GM20000 (cell line): Measurements from ENCODE around the gene RIPK4.

Experiments
- DNase-seq: peaks from one replicate; pipeline ENCODE4 v3.0.0; 2012; ENCODE audit warnings: low spot score
- TF ChIP-seq, protein P1 (sequence below): IDR thresholded peaks from 2 replicates; pipeline ENCODE4 v1.5.1; 2012; ENCODE audit warnings: mild to moderate bottlenecking, control low read depth; ENCODE audit errors: extremely low read depth, missing control alignments

Gene RIPK4

GRCh38 chr21:41752231-41752681 lies 14.6 kb downstream of the RIPK4 start:
- DNase-seq: no peak
- TF ChIP-seq, protein P1, sequence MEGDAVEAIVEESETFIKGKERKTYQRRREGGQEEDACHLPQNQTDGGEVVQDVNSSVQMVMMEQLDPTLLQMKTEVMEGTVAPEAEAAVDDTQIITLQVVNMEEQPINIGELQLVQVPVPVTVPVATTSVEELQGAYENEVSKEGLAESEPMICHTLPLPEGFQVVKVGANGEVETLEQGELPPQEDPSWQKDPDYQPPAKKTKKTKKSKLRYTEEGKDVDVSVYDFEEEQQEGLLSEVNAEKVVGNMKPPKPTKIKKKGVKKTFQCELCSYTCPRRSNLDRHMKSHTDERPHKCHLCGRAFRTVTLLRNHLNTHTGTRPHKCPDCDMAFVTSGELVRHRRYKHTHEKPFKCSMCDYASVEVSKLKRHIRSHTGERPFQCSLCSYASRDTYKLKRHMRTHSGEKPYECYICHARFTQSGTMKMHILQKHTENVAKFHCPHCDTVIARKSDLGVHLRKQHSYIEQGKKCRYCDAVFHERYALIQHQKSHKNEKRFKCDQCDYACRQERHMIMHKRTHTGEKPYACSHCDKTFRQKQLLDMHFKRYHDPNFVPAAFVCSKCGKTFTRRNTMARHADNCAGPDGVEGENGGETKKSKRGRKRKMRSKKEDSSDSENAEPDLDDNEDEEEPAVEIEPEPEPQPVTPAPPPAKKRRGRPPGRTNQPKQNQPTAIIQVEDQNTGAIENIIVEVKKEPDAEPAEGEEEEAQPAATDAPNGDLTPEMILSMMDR: no peak

GRCh38 chr21:41751611-41752011 lies 15.2 kb downstream of the RIPK4 start:
- TF ChIP-seq, protein P1: no peak

DNA sequence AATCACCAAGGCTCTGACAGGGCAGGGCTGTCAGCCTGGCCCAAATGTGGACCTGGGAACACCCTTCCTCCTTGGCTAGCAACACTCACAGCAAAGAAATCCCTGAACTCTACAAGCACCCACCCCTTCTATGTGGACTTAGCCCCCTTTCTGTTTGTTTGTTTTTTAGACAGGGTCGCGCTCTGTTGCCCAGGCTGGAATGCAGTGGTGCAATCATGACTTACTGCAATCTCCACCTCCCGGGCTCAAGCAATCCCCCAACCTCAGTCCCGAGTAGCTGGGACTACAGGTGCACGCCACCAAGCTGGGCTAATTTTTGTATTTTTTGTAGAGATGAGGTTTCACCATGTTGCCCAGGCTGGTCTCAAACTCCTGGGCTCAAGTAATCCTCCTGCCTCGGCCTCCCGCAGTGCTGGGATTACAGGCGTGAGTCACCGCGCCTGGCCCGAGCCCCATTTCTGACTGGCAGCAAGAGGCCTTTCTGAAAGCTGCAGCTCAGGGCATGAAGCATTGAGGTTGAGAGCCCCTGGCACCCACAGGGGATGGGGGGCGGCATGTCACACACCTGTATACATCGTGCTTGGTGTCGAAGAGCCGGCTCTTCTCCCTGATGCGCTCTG lies 16.2 kb downstream of the RIPK4 start:
- no peak for DNase-seq
- TF ChIP-seq, protein P1: no peak

More at GRCh38 chr21:41751611-41752011, 15.2 kb downstream of the RIPK4 start:
- DNase-seq: no peak

GRCh38 chr21:41750051-41750450 lies 16.8 kb downstream of the RIPK4 start:
- DNase-seq: no peak
- TF ChIP-seq, protein P1: no peak

DNA sequence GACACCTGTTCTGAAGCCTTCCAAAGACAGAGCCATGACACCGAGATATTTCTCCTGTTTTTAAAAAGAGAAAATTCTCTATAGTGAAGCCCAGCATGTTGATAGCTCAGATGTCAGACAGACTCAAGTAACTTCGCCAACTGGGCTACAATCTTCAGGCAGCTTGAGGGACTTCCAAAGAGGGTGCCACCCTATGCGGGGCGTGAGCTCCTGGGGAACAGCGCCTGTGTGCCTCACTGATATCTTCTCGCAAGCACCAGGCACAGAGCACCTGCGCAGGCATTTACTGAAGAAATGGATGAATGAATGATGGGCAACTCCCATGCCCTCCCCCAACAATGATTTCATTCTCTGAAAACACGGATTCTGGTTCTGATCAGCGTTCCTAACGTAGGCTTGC lies 17.6 kb downstream of the RIPK4 start:
- no peak for DNase-seq
- TF ChIP-seq, protein P1: no peak

DNA sequence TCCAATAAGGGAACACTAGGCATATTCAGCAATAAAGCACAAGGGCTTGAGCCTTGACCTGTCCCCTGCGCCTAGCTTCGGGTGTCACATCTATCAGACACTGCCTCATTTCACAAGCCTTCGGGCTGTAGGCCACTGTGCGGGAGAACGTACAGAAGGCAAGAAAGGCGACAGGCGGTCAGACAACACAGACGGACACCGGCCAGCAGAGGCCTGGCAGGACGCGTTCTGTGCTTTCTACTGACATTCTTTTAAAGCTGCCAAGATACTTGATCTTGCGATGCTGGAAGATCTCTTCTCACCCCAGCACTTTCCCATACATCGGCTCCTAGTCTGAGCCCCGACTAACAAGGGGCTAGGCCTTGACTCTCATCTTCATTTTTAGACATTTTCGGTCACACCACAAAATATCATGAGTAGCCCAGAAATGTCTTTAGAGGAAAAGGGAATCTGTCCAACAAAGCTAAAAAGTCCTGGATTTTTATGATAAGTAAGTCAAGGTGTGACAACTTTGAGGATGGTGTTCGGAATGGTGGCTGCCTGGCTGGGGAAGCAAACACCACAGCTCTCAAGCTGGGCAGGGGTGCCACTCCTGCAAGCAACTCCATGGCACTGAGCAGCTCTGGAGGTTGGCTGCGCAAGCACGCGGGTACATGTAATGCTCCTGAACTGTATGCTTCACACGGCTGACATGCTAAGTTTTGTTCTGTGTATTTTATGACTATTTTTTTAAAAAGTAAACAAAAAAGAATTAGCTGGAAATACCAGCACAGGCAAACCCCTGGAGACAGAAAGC lies 18.7 kb downstream of the RIPK4 start:
- DNase-seq: no peak
- TF ChIP-seq, protein P1: no peak

GRCh38 chr21:41746744-41747006 lies 20.2 kb downstream of the RIPK4 start:
- DNase-seq: no peak
- TF ChIP-seq, protein P1: no peak
